GM21786 (cell line): ENCODE data around the gene ACTC1.

Source experiments
- ATAC-seq: cut with Tn5 transposase; IDR thresholded peaks from one replicate; pipeline ENCODE4 v1.9.1; 2021; ENCODE audit not compliant: unreplicated experiment

The ACTC1 gene

GRCh38 chr15:34802371-34802770, 7.0 kb upstream of the ACTC1 start:
- no peak for ATAC-seq

GRCh38 chr15:34799149-34800101, 4.1 kb upstream of the ACTC1 start:
- no peak for ATAC-seq

- no peak for ATAC-seq
Observed at GRCh38 chr15:34796847-34797435, 1.6 kb upstream of the ACTC1 start.

GRCh38 chr15:34794590-34795206, 651 bp downstream of the ACTC1 start:
- no peak for ATAC-seq

- ATAC-seq = no peak
Observed at GRCh38 chr15:34793901-34794300, 1.4 kb downstream of the ACTC1 start.

- ATAC-seq = no peak
Observed at GRCh38 chr15:34793071-34793470, 2.3 kb downstream of the ACTC1 start.

GRCh38 chr15:34791701-34792100, 3.6 kb downstream of the ACTC1 start:
- ATAC-seq = no peak

- no peak for ATAC-seq
Observed at GRCh38 chr15:34790121-34790520, 5.2 kb downstream of the ACTC1 start.

- ATAC-seq = no peak
Observed at GRCh38 chr15:34789326-34789725, 6.0 kb downstream of the ACTC1 start.

GRCh38 chr15:34786206-34786605, 9.1 kb downstream of the ACTC1 start:
- no peak for ATAC-seq

GRCh38 chr15:34783991-34784390, 11.4 kb downstream of the ACTC1 start:
- ATAC-seq = no peak

GRCh38 chr15:34783431-34783830, 11.9 kb downstream of the ACTC1 start:
- ATAC-seq = no peak

GRCh38 chr15:34782901-34783300, 12.4 kb downstream of the ACTC1 start:
- no peak for ATAC-seq

- no peak for ATAC-seq
Observed at GRCh38 chr15:34780725-34781124, 14.6 kb downstream of the ACTC1 start.

- no peak for ATAC-seq
Observed at GRCh38 chr15:34776606-34777105, 18.7 kb downstream of the ACTC1 start.

GRCh38 chr15:34773917-34774316, 21.4 kb downstream of the ACTC1 start:
- no peak for ATAC-seq

- ATAC-seq = no peak
Observed at GRCh38 chr15:34773013-34773412, 22.3 kb downstream of the ACTC1 start.

- no peak for ATAC-seq
Observed at GRCh38 chr15:34772312-34772711, 23.0 kb downstream of the ACTC1 start.

- ATAC-seq = no peak
Observed at GRCh38 chr15:34769711-34770110, 25.6 kb downstream of the ACTC1 start.

- no peak for ATAC-seq
Observed at GRCh38 chr15:34768530-34768929, 26.8 kb downstream of the ACTC1 start.

- ATAC-seq = no peak
Observed at GRCh38 chr15:34765741-34766140, 29.6 kb downstream of the ACTC1 start.

GRCh38 chr15:34760909-34761308, 34.4 kb downstream of the ACTC1 start:
- no peak for ATAC-seq
